Tibial artery (tissue), 4 donors: ENCODE data around the gene FAM181A.
A peak's percentile ranks its signal among the peaks of the same experiment; 100 is the strongest.

Experiments used
- DNase-seq, 2 donors: peaks; one replicate each; pipeline ENCODE4 v3.0.0-alpha.2; 2019
- H3K27ac ChIP-seq, 2 donors: fragments of 200-600 bp; sonication (generic) in 1 of 2; 1 replicate in 1 of 2; 2 replicates in 1 of 2; pipeline ENCODE4 v1.5.1; 2018 to 2019; ENCODE audit warnings: mild to moderate bottlenecking in 1 of 2
- H3K27me3 ChIP-seq, 2 donors: fragments of 200-600 bp; sonication (generic) in 1 of 2; one replicate each; pipeline versions ENCODE4 v1.5.1 to v1.6.0; 2016 to 2019
- H3K36me3 ChIP-seq, 3 donors: fragments of 200-600 bp; sonication (generic) in 2 of 3; one replicate each; pipeline ENCODE4 v1.5.1; 2016 to 2019; ENCODE audit warnings: mild to moderate bottlenecking in 2 of 3
- H3K4me1 ChIP-seq, 4 donors: fragments of 200-600 bp; sonication (generic) in 2 of 4; 1 replicate in 3 of 4; 2 replicates in 1 of 4; pipeline ENCODE4 v1.5.1; 2016 to 2019
- H3K4me3 ChIP-seq, 2 donors: fragments of 200-600 bp; sonication (generic) in 1 of 2; 1 replicate in 1 of 2; 2 replicates in 1 of 2; pipeline ENCODE4 v1.5.1; 2018 to 2019; ENCODE audit warnings: mild to moderate bottlenecking in 2 of 2
- H3K9me3 ChIP-seq, 3 donors: fragments of 200-600 bp; sonication (generic) in 1 of 3; one replicate each; pipeline ENCODE4 v1.5.1; 2016 to 2019
- intact Hi-C: fragments of 100-400 bp; cut with DNase I; formaldehyde crosslinking; loops from one replicate; pipeline ENCODE4 v1.15.0; 2023; ENCODE audit warnings: low total_unique reads
- TF ChIP-seq, protein P1 (sequence below), 2 experiments: fragments of 200-600 bp in 1 of 2; fragments of 450-650 bp in 1 of 2; IDR thresholded peaks; one replicate each; pipeline ENCODE4 v1.5.1; 2017 to 2019; ENCODE audit warnings: antibody characterized with exemption in 2 of 2, mild to moderate bottlenecking in 1 of 2, moderate library complexity in 1 of 2

The FAM181A gene

DNA sequence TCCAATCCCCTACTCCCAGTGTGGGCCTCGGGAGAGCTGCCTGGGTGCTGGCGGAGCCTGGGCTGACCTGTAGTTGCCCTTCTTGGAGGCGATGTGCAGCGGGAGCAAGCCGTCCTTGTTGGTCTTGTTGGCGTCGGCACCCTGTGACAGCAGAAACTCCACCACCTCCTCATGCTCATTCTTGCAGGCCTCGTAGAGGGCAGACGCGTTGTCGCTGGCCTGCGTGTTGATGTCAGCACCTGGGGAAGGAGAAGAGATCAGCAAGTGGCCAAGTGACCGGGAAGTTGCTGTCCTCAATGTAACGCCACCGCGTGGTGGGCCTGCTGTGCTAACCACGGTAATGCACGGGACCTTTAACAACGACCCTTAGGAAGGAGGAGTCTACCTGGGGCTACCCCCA, 20.1 kb downstream of the FAM181A start:
- DNase-seq: no peak
- H3K4me1 ChIP-seq: no peaks in the 10 kb centered on the region

DNA sequence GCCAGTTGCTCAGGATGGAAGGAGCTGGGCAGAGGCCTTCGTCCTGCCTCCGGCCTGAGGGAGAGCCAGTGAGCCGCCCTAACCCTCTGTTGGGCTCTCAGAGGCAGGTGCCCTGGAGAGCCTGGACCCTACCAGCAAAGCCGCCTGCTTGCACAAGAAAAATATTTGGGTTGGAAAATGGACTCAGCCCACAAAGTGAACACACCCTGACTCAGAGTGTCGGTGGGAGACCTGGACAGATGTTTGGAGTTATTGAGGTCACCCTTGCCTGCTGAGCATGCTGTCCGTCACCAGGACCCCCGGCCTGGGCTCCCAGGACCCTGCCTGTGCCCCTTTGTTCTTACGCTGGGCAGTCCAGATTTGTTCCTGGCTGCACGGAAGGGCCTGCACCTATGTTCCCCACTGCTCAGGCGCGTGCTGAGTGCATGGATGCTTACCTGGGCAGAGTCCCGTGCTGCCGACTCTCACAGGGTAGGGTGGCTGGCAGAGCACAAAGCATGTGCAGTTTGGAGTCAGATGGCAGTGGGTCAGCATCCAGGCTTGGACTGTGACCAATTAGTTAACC, 22.4 kb downstream of the FAM181A start:
- H3K27ac ChIP-seq: no peak overlapping the region
- peaks cover 59 to 83% (median 78%) of the 10 kb centered on the region in 3 donors for H3K36me3 ChIP-seq
- TF ChIP-seq, protein P1, sequence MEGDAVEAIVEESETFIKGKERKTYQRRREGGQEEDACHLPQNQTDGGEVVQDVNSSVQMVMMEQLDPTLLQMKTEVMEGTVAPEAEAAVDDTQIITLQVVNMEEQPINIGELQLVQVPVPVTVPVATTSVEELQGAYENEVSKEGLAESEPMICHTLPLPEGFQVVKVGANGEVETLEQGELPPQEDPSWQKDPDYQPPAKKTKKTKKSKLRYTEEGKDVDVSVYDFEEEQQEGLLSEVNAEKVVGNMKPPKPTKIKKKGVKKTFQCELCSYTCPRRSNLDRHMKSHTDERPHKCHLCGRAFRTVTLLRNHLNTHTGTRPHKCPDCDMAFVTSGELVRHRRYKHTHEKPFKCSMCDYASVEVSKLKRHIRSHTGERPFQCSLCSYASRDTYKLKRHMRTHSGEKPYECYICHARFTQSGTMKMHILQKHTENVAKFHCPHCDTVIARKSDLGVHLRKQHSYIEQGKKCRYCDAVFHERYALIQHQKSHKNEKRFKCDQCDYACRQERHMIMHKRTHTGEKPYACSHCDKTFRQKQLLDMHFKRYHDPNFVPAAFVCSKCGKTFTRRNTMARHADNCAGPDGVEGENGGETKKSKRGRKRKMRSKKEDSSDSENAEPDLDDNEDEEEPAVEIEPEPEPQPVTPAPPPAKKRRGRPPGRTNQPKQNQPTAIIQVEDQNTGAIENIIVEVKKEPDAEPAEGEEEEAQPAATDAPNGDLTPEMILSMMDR (IDR thresholded peaks at IDR 0.05): no peak
- no peaks in the 10 kb centered on the region for H3K9me3 ChIP-seq
- H3K4me3 ChIP-seq: no peak overlapping the region
- H3K4me1 ChIP-seq: no peaks in the 10 kb centered on the region
- intact Hi-C loops: loop anchor here (10.0 kb wide), 1 partner anchor 185 kb away; no protein-coding TSS in a partner anchor
- no peaks in the 10 kb centered on the region for H3K27me3 ChIP-seq
- DNase-seq: no peak

More for the DNA sequence above, 20.1 kb downstream of the FAM181A start:
- no peak overlapping the region for H3K4me3 ChIP-seq
- H3K27me3 ChIP-seq: no peaks in the 10 kb centered on the region
- no peaks in the 10 kb centered on the region for H3K9me3 ChIP-seq
- intact Hi-C loops: loop anchor here (10.0 kb wide), 1 partner anchor 188 kb away; no protein-coding TSS in a partner anchor
- TF ChIP-seq, protein P1 (IDR thresholded peaks at IDR 0.05): no peak
- H3K36me3 ChIP-seq: peaks cover 62 to 82% (median 68%) of the 10 kb centered on the region in 3 donors
- H3K27ac ChIP-seq: no peak overlapping the region

DNA sequence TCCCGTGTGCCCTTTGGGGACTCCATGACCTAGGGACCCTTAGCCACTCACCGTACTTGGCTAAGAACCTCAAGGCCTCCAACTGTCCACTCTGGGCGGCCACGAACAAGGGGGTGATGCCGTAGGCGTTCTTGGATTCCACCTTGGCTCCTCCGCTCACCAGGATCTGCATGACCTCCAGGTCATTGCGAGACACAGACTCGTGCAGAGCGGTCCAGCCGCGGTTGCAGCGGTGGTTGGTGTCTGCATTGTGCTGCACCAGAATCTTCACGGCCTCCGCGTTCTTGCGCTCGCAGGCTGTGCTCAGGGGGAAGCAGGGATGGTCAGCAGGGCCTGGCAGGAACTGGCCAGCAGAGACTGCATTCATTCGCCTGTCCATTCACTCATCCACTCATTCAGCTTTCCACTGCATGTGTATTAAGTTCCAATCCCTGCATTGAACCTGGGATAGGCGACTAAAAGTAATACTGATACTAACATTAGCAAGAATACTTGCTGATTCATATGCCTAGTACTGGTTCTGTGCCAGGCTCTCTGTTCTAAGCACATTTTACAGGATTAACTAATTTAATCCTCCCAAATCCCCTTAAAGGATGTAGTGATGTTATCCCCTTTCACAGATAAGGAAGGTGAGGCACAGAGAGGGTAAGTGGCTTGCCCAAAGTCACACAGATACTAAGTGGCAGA, 23.9 kb downstream of the FAM181A start:
- H3K4me1 ChIP-seq: peaks cover 0 to 5% (median under 1%) of the 10 kb centered on the region in 4 donors
- no peaks in the 10 kb centered on the region for H3K9me3 ChIP-seq
- H3K4me3 ChIP-seq: no peak overlapping the region
- intact Hi-C loops: no loop called here
- no peaks in the 10 kb centered on the region for H3K27me3 ChIP-seq
- no peak overlapping the region for H3K27ac ChIP-seq
- H3K36me3 ChIP-seq: peaks cover 48 to 68% (median 65%) of the 10 kb centered on the region in 3 donors
- TF ChIP-seq, protein P1 (IDR thresholded peaks at IDR 0.05): no peak
- DNase-seq: no peak

DNA sequence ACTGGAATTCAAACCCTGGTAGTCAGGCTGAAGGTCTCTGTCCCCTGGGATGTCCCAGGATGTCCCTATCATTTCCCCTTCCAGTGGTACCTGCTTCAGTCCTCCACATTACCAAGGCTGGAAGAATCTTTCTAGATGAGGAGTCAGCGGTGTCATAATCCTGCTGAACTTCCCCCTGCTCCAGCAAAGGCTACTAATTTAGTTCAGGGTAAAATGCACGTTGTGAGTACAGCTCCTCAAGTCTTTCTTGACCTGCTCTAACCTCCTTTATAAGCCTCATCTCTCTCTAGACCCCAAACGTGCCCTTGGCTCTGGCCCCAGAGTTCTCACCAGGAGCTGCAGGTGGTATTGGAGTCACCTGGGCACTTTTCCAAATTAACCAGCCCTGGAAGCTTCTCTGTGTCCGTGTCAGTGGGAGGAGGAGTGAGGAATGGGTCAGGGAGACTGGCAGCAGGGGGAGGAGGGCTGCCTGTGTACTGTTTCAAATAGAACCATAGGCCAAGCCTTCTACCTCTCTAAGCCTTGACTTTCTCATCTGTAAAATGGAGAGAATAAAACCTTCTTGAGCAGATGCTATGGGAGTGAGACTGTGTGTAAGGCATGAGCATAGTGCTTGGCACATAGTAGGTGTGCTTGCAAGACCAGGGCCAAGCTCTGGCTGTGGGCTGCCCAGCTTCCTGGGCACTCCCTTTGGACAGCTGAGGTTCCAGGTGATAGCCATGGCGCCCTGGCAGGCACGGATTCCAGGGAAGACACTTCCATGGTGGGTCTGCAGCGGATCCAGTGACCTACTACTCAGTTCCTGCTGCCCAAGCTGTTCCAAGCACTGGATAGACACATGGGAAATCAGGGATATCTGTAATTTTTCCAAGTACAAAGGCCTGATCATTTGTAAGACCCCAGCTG, 24.7 kb downstream of the FAM181A start:
- Histone ChIP-seq H3K36me3 (peaks cover 42 to 60% (median 57%) of the 10 kb centered on the region in 3 donors), H3K4me1 (peaks cover 0 to 13% (median 4%) of the 10 kb centered on the region in 4 donors), H3K9me3 (no peaks in the 10 kb centered on the region), H3K27me3 (no peaks in the 10 kb centered on the region), H3K27ac (peak overlapping the region in 1 of 2 donors; percentile 5), H3K4me3 (no peak overlapping the region)
- no peak for DNase-seq
- TF ChIP-seq, protein P1 (IDR thresholded peaks at IDR 0.05): no peak
- intact Hi-C loops: no loop called here

DNA sequence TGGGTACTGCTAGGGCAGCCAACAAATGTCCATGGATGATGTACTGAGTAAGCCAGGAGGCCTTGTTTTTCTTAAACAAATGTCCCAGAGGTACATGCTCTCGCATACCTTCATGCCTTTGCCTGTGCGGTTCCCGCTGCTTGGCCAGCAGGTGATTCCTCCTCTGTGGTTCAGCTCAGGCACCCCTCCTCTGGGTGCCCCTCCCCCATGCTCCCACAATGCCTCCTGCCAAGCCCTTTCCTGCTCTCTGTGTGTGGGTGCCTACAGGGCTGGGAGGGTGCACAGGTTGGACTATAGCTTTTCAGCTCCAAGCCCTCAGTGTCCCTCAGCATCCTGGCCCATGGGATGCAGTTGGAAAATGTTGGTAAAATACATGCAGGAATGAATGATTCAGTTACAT, 25.7 kb downstream of the FAM181A start:
- no peak overlapping the region for H3K27ac ChIP-seq
- TF ChIP-seq, protein P1 (IDR thresholded peaks at IDR 0.05): no peak
- H3K27me3 ChIP-seq: no peaks in the 10 kb centered on the region
- no peak overlapping the region for H3K4me3 ChIP-seq
- DNase-seq: no peak
- H3K9me3 ChIP-seq: no peaks in the 10 kb centered on the region
- H3K4me1 ChIP-seq: peaks cover 0 to 17% (median 4%) of the 10 kb centered on the region in 4 donors
- H3K36me3 ChIP-seq: peaks cover 36 to 54% (median 52%) of the 10 kb centered on the region in 3 donors
- intact Hi-C loops: no loop called here
